BLaER1 (cell line): ENCODE measurements around the gene ETHE1.
"Not testable (repeated sequence)": the region's sequence is repeated elsewhere in the genome, so short reads cannot be mapped to it uniquely, and the experiment has no call there.

ENCODE experiments used
- H3K27ac ChIP-seq: shearing (Covaris generic); formaldehyde crosslinking; 2 replicates; pipeline ENCODE4 v1.8.1; 2022
- H3K27me3 ChIP-seq: shearing (Covaris generic); formaldehyde crosslinking; 2 replicates; pipeline ENCODE4 v1.8.1; 2022
- H3K36me3 ChIP-seq: shearing (Covaris generic); formaldehyde crosslinking; 2 replicates; pipeline ENCODE4 v1.8.1; 2022
- H3K4me1 ChIP-seq: shearing (Covaris generic); formaldehyde crosslinking; 2 replicates; pipeline ENCODE4 v1.8.1; 2022
- H3K4me2 ChIP-seq: shearing (Covaris generic); formaldehyde crosslinking; 2 replicates; pipeline ENCODE4 v1.8.1; 2022
- H3K4me3 ChIP-seq: shearing (Covaris generic); formaldehyde crosslinking; 2 replicates; pipeline ENCODE4 v1.8.1; 2022
- H3K9ac ChIP-seq: shearing (Covaris generic); formaldehyde crosslinking; 2 replicates; pipeline ENCODE4 v1.8.1; 2022
- H3K9me3 ChIP-seq: shearing (Covaris generic); formaldehyde crosslinking; 2 replicates; pipeline ENCODE4 v1.8.1; 2022
- H4K20me1 ChIP-seq: shearing (Covaris generic); formaldehyde crosslinking; 2 replicates; pipeline ENCODE4 v1.8.1; 2022
- Cebpa-rat ChIP-seq: shearing (Covaris generic); IDR thresholded peaks from 2 replicates; pipeline ENCODE4 v1.8.1; 2022

Gene ETHE1

DNA sequence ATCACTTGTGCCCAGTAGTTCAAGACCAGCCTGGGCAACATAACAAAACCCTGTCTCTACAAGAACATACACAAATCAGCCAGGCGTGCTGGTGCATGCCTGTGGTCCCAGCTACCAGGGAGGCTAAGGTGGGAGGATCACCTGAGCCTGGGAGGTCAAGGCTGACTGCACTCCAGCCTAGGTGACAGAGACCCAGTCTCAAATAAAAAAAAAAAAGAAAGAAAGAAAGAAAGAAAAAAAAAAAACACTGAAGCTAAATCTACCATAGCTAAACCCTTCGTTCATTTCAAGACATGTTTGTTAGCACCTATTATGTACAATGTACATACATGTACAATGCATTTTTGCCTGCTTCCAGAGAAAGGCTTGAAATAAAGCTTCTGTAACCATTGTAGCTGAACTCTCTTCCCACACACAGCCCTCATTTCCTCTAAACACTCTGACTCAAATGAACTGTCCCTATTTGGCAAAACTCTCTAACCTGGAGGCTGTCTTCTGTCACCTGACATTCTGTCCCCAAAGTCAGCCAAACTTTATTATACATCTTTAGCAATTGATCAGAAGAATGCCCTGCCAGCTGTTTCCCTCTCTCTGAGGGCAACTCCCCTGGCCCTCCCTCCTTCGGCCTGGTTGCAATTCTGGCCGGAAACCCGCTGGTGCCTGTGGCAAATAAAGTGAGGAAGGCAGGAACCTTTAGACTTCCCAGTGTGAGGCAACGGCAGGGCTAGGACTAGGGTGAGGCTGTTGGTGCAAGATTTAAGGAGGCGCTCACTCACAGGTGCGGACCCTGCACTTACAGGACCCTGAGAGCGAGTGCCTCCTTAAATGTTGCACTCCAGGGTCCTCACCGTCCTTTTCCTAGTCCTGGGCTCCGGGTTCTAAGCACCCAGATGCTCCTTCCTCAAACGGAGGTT, 1.8 kb downstream of the ETHE1 start:
- Histone ChIP-seq H3K27me3 (no peaks in the 10 kb centered on the region), H3K9ac (peak overlapping the region; percentile 88), H3K9me3 (no peaks in the 10 kb centered on the region), H3K36me3 (peaks cover 25% of the 10 kb centered on the region), H3K4me2 (peak overlapping the region; percentile 91), H4K20me1 (peaks cover 15% of the 10 kb centered on the region), H3K4me1 (peaks cover 33% of the 10 kb centered on the region), H3K4me3 (peak overlapping the region; percentile 87), H3K27ac (peak overlapping the region; percentile 78)
- no peak; the same call in 1 of the 2 replicates for TF ChIP-seq Cebpa-rat

- not testable (repeated sequence) for H3K9me3 ChIP-seq, H3K27me3 ChIP-seq, H3K4me2 ChIP-seq, H3K4me3 ChIP-seq, H3K27ac ChIP-seq, H3K9ac ChIP-seq
- Histone ChIP-seq H4K20me1 (peaks cover 15% of the 10 kb centered on the region), H3K36me3 (peaks cover 30% of the 10 kb centered on the region), H3K4me1 (peaks cover 41% of the 10 kb centered on the region)
These were observed 3.3 kb downstream of the ETHE1 start for GRCh38 chr19:43523696-43524095.

DNA sequence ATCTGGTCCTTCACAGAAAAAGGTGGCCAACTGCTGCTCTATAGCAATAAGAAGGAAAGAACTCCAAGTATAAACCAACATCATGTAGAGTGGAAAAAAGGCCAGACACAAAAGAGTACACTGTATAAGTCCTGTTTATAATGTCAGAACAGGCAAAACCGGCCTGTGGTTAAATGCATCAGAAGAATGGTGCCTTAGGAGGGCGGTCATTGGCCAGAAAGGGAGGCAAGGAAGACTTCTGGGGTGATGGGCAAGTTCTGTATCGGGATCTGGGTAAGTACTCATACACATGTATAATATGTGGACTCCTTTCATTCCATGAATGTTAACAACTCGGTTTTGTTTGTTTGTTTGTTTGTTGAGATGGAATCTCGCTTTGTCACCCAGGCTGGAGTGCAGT, 4.1 kb downstream of the ETHE1 start:
- no peak overlapping the region for H3K27ac ChIP-seq
- H4K20me1 ChIP-seq, result peaks cover 15% of the 10 kb centered on the region
- peaks cover 42% of the 10 kb centered on the region for H3K4me1 ChIP-seq
- no peak for TF ChIP-seq Cebpa-rat
- no peak overlapping the region for H3K4me3 ChIP-seq
- no peaks in the 10 kb centered on the region for H3K27me3 ChIP-seq
- H3K4me2 ChIP-seq, result no peak overlapping the region
- H3K36me3 ChIP-seq, result peaks cover 30% of the 10 kb centered on the region
- no peak overlapping the region for H3K9ac ChIP-seq
- no peaks in the 10 kb centered on the region for H3K9me3 ChIP-seq

- peak overlapping the region; percentile 54 for H3K4me2 ChIP-seq
- no peak overlapping the region for H3K9ac ChIP-seq
- H3K27me3 ChIP-seq, result no peaks in the 10 kb centered on the region
- no peak overlapping the region for H3K27ac ChIP-seq
- H3K9me3 ChIP-seq, result no peaks in the 10 kb centered on the region
- peaks cover 27% of the 10 kb centered on the region for H3K4me1 ChIP-seq
- H3K4me3 ChIP-seq, result no peak overlapping the region
- peaks cover 5% of the 10 kb centered on the region for H4K20me1 ChIP-seq
- no peak for TF ChIP-seq Cebpa-rat
- peaks cover 55% of the 10 kb centered on the region for H3K36me3 ChIP-seq
These were observed 7.4 kb downstream of the ETHE1 start for GRCh38 chr19:43519436-43520088.

DNA sequence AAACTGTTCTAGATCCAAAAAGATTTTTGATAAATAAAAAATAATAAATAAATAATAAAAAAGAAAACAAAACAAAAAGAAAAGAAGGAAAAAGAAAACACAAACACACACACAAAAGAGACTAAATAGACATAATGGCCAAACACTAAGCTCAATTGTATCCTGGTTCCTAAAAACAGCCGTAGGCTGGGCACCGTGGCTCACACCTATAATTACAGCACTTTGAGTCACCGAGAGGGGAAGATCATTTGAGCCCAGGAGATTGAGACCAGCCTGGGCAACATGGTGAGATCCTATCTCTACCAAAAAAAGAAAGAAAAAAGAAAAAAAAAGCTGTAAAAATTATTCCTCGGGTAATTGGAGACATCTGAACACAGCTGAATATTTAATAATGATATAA, 8.9 kb downstream of the ETHE1 start:
- TF ChIP-seq Cebpa-rat, result no peak
- Histone ChIP-seq H3K27ac (no peak overlapping the region), H3K9me3 (no peaks in the 10 kb centered on the region), H3K9ac (no peak overlapping the region), H3K36me3 (peaks cover 69% of the 10 kb centered on the region), H3K4me3 (no peak overlapping the region), H4K20me1 (no peaks in the 10 kb centered on the region), H3K4me2 (peak overlapping the region; percentile 54), H3K27me3 (no peaks in the 10 kb centered on the region), H3K4me1 (peaks cover 23% of the 10 kb centered on the region)

GRCh38 chr19:43512399-43512798, 14.6 kb downstream of the ETHE1 start:
- H3K4me2 ChIP-seq, H4K20me1 ChIP-seq, H3K27ac ChIP-seq, H3K4me1 ChIP-seq, H3K9ac ChIP-seq, H3K4me3 ChIP-seq, H3K27me3 ChIP-seq, H3K9me3 ChIP-seq: not testable (repeated sequence)
- H3K36me3 ChIP-seq, result peaks cover 86% of the 10 kb centered on the region

DNA sequence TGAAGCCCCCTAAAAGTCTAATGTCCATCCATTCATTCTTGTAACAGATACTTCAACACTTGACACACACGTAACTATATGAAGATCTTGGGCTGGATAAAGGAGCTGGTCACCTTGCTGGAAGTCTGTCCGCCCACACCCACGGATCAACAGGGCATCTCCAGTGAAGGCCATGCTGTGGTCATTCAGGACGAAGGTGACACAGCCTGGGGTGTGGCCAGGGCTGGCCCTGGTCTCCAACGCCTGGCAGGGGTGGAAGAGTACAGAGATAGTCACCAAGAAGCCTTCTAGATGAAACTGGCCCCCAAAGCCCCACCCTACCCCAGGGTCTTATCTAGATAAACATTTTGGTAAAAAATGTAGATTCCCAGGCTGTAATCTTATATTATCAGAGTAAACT, 15.7 kb downstream of the ETHE1 start:
- Histone ChIP-seq H3K27ac (no peak overlapping the region), H3K9ac (no peak overlapping the region), H3K27me3 (no peaks in the 10 kb centered on the region), H4K20me1 (no peaks in the 10 kb centered on the region), H3K36me3 (peaks cover 82% of the 10 kb centered on the region), H3K4me2 (no peak overlapping the region), H3K4me1 (0 out of 2 replicates have a peak, but pooled peaks cover 5% of the 10 kb centered on the region), H3K9me3 (no peaks in the 10 kb centered on the region), H3K4me3 (no peak overlapping the region)
- TF ChIP-seq Cebpa-rat, result no peak

GRCh38 chr19:43510713-43511112, 16.3 kb downstream of the ETHE1 start:
- TF ChIP-seq Cebpa-rat, result no peak
- no peak overlapping the region for H3K27ac ChIP-seq
- no peak overlapping the region for H3K4me2 ChIP-seq
- 0 out of 2 replicates have a peak, but pooled peaks cover 5% of the 10 kb centered on the region for H3K4me1 ChIP-seq
- no peaks in the 10 kb centered on the region for H3K9me3 ChIP-seq
- peaks cover 81% of the 10 kb centered on the region for H3K36me3 ChIP-seq
- H3K9ac ChIP-seq, result no peak overlapping the region
- no peak overlapping the region for H3K4me3 ChIP-seq
- no peaks in the 10 kb centered on the region for H4K20me1 ChIP-seq
- no peaks in the 10 kb centered on the region for H3K27me3 ChIP-seq

GRCh38 chr19:43507880-43508279, 19.1 kb downstream of the ETHE1 start:
- Histone ChIP-seq H3K4me2 (no peak overlapping the region), H3K9ac (no peak overlapping the region), H3K4me1 (peaks cover 23% of the 10 kb centered on the region), H3K4me3 (no peak overlapping the region), H3K36me3 (peaks cover 52% of the 10 kb centered on the region), H3K9me3 (no peaks in the 10 kb centered on the region), H3K27ac (no peak overlapping the region), H4K20me1 (no peaks in the 10 kb centered on the region), H3K27me3 (no peaks in the 10 kb centered on the region)
- TF ChIP-seq Cebpa-rat, result no peak

GRCh38 chr19:43506629-43507028, 20.4 kb downstream of the ETHE1 start:
- Histone ChIP-seq H3K9me3 (no peaks in the 10 kb centered on the region), H3K4me3 (no peak overlapping the region), H3K9ac (no peak overlapping the region), H3K27me3 (no peaks in the 10 kb centered on the region), H3K36me3 (peaks cover 51% of the 10 kb centered on the region), H3K27ac (no peak overlapping the region), H4K20me1 (0 out of 2 replicates have a peak, but pooled peaks cover 4% of the 10 kb centered on the region), H3K4me1 (peaks cover 36% of the 10 kb centered on the region), H3K4me2 (no peak overlapping the region)
- no peak for TF ChIP-seq Cebpa-rat
